ENCODE data around the gene INTS1. TPM values are rescaled to one million over a fixed set of nuclear protein-coding genes. Genes with fewer than 3 reads are reported as not detected.
"Not testable (repeated sequence)": the region's sequence is repeated elsewhere in the genome, so short reads cannot be mapped to it uniquely, and the experiment has no call there.

The INTS1 gene
- total and polyA plus RNA-seq, 11 donors = 35.5 to 67.4 (median 45.3) TPM

GRCh38 chr7:1516586-1517251, 12.5 kb upstream of the INTS1 start:
- ATAC-seq (no peak), DNase-seq (no peak)
- Histone ChIP-seq H3K27me3 (no peaks in the 10 kb centered on the region), H3K27ac (no peak overlapping the region), H3K36me3 (no peaks in the 10 kb centered on the region), H3K9me3 (peaks cover 0 to 7% (median 0%) of the 10 kb centered on the region in 12 donors), H3K4me3 (no peak overlapping the region), H3K4me1 (peaks cover 0 to 30% (median 22%) of the 10 kb centered on the region in 12 donors)
- no peak for TF ChIP-seq POLR2A (IDR thresholded peaks at IDR 0.05)
- no peak for TF ChIP-seq CTCF (IDR thresholded peaks at IDR 0.05)
- intact Hi-C loops (cut with DNase I) = no loop called here
- WGBS, 4 donors = 80 to 85% (median 83%) methylated on average over 12 to 18 of the region's 18 CpGs

GRCh38 chr7:1515509-1515967, 11.3 kb upstream of the INTS1 start:
- peaks cover 0 to 30% (median 22%) of the 10 kb centered on the region in 12 donors for H3K4me1 ChIP-seq
- ATAC-seq; H3K9me3 ChIP-seq; DNase-seq; H3K27ac ChIP-seq; H3K27me3 ChIP-seq; H3K36me3 ChIP-seq; intact Hi-C loops (cut with DNase I); H3K4me3 ChIP-seq: not testable (repeated sequence)
- WGBS, 4 donors = 82 to 91% (median 90%) methylated on average over 11 to 17 of the region's 17 CpGs

GRCh38 chr7:1514995-1515401, 10.8 kb upstream of the INTS1 start:
- H3K36me3 ChIP-seq = no peaks in the 10 kb centered on the region
- no peaks in the 10 kb centered on the region for H3K27me3 ChIP-seq
- H3K4me1 ChIP-seq = peaks cover 0 to 30% (median 22%) of the 10 kb centered on the region in 12 donors
- no peak for TF ChIP-seq CTCF (IDR thresholded peaks at IDR 0.05)
- TF ChIP-seq POLR2A (IDR thresholded peaks at IDR 0.05) = no peak
- peak overlapping the region in 2 of 12 donors; percentile 95 to 99 for H3K27ac ChIP-seq
- ATAC-seq = no peak
- no peak overlapping the region for H3K4me3 ChIP-seq
- no peak for DNase-seq
- 67 to 85% (median 80%) methylated on average over 4 of the region's 4 CpGs for WGBS, 4 donors
- intact Hi-C loops (cut with DNase I) = loop anchor here in 1 of 10 donors (5.0 kb wide), 1 partner anchor 42 kb away; the partner anchor contains the start of gene TMEM184A
- peaks cover 0 to 7% (median 0%) of the 10 kb centered on the region in 12 donors for H3K9me3 ChIP-seq

- H3K36me3 ChIP-seq = no peaks in the 10 kb centered on the region
- no peaks in the 10 kb centered on the region for H3K27me3 ChIP-seq
- H3K4me3 ChIP-seq = peak overlapping the region in 1 of 12 donors; percentile 9
- TF ChIP-seq CTCF (IDR thresholded peaks at IDR 0.05) = no peak
- TF ChIP-seq POLR2A (IDR thresholded peaks at IDR 0.05) = no peak
- H3K4me1 ChIP-seq = peaks cover 0 to 30% (median 22%) of the 10 kb centered on the region in 12 donors
- peak overlapping the region; percentile 87 to 100 (median 98) for H3K27ac ChIP-seq
- ATAC-seq (no peak), DNase-seq (no peak)
- 86 to 92% (median 90%) methylated on average over 12 of the region's 12 CpGs for WGBS, 4 donors
- H3K9me3 ChIP-seq = peaks cover 0 to 5% (median 0%) of the 10 kb centered on the region in 12 donors
- intact Hi-C loops (cut with DNase I) = loop anchor here in 1 of 10 donors (5.0 kb wide), 1 partner anchor 43 kb away; the partner anchor contains the start of gene TMEM184A
These were observed 10.2 kb upstream of the INTS1 start for GRCh38 chr7:1514407-1514806.

Data from heart left ventricle (tissue), 16 donors.